HG03521 (cell line): ENCODE results near the gene DLEU7.

Experiments used
- ATAC-seq: cut with Tn5 transposase; IDR thresholded peaks from one replicate; pipeline ENCODE4 v1.9.1; 2021; ENCODE audit warnings: mild to moderate bottlenecking, moderate library complexity; ENCODE audit not compliant: unreplicated experiment

Gene DLEU7

GRCh38 chr13:50797091-50797490, 46.4 kb downstream of the DLEU7 start:
- ATAC-seq = no peak

GRCh38 chr13:50796463-50796862, 47.0 kb downstream of the DLEU7 start:
- ATAC-seq = no peak

- no peak for ATAC-seq
These were observed 49.3 kb downstream of the DLEU7 start for GRCh38 chr13:50794226-50794625.

- no peak for ATAC-seq
These were observed 50.5 kb downstream of the DLEU7 start for GRCh38 chr13:50793026-50793425.

GRCh38 chr13:50788551-50789210, 54.8 kb downstream of the DLEU7 start:
- no peak for ATAC-seq

- no peak for ATAC-seq
These were observed 55.9 kb downstream of the DLEU7 start for GRCh38 chr13:50787316-50788195.

- ATAC-seq = no peak
These were observed 59.7 kb downstream of the DLEU7 start for GRCh38 chr13:50783717-50784290.

GRCh38 chr13:50783066-50783465, 60.4 kb downstream of the DLEU7 start:
- ATAC-seq = no peak

- ATAC-seq = no peak
These were observed 63.1 kb downstream of the DLEU7 start for GRCh38 chr13:50780201-50781015.

GRCh38 chr13:50779443-50780200, 63.9 kb downstream of the DLEU7 start:
- ATAC-seq = no peak
